ENCODE measurements around the gene ADAMTS13.
A peak's percentile ranks its signal among the peaks of the same experiment; 100 is the strongest.

The ADAMTS13 gene

DNA sequence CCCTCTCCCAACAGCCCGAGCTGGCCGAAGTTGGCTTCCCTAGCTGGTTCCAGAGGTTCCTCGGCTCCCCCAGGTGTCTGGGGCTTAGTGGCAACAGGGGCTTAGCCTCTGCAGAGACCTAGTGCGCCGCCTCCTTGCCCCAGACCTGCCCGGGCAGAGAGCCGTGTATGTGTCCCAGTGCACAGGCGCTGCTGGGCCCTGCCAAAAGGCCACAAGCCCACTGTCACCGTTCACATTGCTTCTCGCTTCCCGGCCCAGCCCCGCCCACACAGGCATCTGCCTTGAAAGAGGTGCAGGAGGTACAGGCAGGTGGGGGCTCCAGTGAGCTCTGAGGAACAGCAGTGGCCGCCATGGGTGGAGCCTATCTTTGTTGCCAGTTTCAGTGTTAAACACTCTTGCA is 35.1 kb downstream of the ADAMTS13 start:
- DNase-seq, result no peak

GRCh38 chr9:133457748-133458147 is 35.6 kb downstream of the ADAMTS13 start:
- no peak for DNase-seq

- no peak for DNase-seq
Observed at GRCh38 chr9:133458643-133459312, 36.6 kb downstream of the ADAMTS13 start.

- peak; percentile 93 for DNase-seq
Observed at GRCh38 chr9:133459476-133460404, 37.6 kb downstream of the ADAMTS13 start, which contains the start of gene CACFD1. CACFD1 (plus strand) TSS chr9:133459978; CDS start chr9:133460067, 89 bp downstream.

GRCh38 chr9:133460405-133461175 is 38.4 kb downstream of the ADAMTS13 start:
- peak; percentile 22 for DNase-seq

DNA sequence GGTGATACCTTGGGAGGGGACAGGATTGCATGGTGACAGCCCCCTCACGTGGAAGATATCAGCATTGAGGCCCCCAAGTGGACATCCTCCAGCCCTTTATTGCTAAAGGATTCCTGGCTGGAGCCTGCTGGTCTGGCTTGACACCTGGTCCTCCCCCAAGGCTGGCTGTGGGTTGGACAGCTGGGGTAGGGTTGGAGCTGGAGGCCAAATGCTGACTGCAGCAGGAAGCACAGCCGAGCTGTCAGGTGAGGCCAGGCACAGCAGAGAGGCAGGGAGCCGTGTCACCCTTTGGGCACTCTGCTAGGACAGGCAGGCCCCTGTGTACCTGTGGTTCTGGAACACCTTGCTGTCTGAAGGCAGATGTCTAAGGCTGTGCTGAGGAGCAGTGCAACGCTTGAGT is 39.8 kb downstream of the ADAMTS13 start:
- DNase-seq, result no peak

DNA sequence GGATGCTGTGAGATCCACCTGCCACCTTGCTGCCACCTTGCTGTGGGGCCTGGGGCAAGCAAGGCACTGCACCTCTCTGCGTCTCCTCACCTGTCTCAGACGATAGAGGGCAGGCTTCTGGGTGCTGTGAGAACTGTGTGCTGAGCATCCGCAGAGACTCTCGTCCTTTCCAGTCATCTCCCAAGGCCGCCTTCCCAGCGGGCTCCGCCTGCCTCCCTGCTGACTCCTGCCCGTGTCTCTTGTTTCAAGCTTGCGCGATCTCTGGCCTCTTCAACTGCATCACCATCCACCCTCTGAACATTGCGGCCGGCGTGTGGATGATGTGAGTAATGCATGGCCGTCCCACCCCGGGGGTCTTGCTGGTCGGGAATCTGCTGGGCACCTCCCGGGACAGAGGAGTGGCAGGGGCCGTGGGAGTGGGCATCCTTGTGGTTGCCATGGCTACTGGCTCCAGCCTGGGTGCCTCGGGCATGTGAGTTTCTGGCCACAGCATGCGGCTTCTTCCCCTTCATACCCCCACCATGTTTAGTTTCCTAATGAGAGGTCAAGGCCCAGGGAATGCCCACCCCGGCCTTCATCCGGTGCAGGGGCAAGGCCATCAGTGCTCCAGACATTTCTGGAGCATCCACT is 41.2 kb downstream of the ADAMTS13 start:
- no peak for DNase-seq

DNA sequence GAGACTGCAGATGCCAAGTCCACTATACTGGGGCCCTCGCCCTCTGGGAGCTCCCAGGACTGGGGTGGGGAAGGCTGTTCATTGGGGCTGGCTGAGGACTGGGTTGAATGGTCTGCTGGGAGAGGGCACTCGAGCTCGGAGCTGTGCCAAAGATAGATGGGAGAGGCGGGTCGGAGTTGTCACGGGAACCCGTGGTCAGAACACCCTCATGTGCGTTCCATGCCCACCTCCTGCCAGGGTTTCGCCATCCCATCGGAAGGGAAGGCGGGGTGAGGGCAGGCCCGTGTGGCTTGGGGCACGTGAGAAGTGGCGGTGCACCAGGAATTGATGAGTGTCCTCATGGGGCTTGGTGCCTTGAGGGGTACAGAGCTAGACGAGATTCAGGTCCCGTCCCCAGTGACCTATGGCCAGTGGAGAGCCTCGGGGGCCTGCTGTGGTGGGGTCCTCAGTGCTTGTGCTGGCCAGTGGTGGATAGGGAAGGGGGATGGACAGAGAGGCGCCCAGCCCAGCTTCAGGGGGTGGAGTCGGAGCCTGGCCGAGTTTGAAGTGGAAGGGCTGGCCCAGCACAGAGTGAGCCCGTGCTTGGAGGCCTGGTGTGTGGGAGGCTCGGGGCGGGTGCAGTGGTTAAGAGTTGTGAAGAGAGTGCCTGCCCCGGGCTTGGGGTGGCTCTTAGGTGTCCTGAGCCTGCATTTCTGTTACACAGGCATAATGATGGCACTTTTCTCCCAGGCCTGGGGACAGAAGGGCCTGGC is 41.9 kb downstream of the ADAMTS13 start:
- DNase-seq, result no peak

GRCh38 chr9:133464638-133465037 is 42.5 kb downstream of the ADAMTS13 start:
- no peak for DNase-seq

DNA sequence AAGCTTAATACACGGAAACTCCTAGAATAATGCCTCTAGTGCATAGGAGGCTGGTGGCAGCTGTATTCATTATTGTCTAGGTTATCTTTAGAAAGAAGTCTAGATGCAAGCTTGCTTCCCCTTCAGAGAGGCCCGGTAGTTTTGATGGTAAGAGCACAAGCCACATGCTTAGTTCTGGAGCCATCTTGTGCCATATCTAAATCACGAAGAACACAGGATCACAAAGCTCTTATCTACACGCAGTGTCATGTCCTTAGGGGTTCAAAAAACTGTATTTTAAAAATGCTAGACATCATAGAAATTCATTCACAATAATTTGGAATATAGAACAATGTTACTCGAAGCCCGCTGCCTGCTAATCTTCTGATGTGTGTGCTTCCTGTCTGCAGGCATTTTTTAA is 43.8 kb downstream of the ADAMTS13 start:
- DNase-seq, result no peak

- DNase-seq, result no peak
Observed at GRCh38 chr9:133467101-133467500, 44.9 kb downstream of the ADAMTS13 start.

DNA sequence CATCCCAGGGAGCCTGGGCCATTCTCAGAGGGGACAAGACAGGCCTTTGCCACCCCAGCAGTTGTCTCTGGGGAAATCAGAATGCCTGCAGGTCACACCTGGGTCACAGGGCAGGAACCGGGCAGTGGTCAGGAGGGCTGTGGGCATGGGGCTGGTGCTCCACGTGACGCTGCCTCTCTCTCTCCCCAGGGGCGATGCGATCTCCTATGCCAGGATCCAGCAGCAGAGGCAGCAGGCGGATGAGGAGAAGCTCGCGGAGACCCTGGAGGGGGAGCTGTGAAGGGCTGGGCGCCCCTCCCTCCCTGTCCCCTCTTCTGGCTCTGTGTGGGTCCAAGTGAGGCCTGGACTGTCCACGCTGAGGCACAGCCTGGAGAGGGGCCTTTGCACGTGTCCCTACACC is 46.2 kb downstream of the ADAMTS13 start:
- no peak for DNase-seq

DNA sequence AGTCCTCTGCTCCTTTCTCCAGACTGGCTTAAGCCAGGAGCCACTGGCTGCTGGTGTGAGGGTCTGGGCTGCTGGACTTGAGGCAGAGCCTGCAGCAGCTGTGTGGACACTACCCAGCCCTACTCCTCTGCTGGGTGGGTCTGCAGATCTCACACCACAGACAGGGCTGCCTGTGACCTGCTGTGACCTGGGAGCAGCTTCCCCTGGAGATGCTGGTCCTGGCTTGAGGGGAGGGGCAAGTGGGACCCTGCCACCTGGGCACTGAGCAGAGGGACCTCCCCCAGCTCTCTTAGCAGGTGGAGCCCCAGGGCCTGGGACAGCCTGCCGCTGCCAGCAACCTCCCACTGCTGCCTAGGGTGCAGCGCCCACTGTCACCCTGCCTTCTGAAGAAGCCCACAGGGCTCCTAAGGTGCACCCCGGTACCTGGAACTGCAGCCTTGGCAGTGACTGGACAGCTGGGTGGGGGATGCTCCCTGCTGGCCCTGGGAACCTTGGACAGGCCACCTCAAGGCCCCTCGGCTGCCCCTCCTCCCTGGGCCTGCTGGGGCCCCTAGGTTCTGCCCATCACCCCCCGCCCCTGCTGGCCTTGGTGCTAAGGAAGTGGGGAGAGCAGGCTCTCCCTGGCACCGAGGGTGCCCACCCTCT is 46.7 kb downstream of the ADAMTS13 start:
- no peak for DNase-seq

DNA sequence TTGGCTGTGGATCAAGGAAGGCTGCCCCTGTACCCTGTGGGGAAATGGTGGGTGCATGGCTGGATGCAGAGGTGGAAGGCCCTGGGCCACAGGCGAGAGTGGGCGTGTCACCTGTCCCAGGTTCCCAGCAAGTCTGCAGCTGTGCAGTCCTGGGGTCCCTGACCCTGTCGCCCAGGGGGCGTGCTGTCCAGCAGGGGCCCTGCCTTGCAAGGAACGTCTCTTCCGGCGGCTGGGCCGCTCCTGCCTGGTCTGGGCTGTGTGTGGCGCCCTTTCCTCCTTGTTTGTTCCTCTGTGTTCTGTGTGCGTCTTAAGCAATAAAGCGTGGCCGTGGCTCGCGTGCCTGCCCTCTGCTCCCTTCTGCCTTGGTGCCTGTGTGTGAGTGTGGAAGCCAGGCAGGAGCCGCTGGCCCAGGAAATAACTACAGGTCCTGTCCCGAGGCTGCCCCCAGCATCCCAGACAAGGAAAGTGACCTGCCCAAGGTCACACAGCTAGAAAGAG is 48.3 kb downstream of the ADAMTS13 start:
- DNase-seq, result no peak

- no peak for DNase-seq
Observed at GRCh38 chr9:133470988-133471387, 48.8 kb downstream of the ADAMTS13 start.

DNA sequence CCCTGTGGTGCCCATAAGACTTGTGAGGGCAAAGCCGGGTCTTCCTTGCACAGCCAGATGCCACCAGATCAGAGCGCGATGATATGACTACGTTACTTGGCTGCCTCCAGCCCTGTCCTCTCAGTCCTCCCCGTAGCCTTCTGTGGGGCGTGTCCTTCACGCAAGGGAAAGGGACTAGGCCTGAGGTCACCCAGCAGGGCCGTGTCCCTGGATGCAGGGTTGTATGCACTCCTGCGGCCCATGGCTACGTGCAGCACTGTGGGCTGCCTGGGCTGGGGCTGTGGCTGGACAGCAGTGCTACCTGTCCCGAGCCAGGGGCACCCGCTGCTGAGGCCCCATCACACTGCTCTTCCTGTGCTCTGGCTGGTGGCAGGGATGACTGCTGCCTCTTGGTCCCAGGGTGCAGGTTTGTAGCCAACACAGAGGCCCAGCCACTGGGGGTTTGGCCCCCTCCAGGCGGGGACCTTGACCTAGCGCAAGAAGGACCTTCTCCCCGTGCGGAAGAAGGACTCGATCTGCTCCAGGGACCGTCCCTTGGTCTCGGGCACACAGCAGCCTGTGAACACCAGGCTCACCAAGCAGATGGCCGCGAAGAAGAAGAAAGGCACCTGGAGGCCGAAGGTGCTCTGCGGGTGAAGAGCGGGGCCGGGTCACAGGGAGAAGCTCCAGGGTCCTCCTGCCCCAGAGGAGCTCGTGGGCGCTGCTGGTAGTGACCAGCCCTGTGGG is 49.5 kb downstream of the ADAMTS13 start:
- no peak for DNase-seq

- no peak for DNase-seq
Observed at GRCh38 chr9:133472277-133472645, 50.1 kb downstream of the ADAMTS13 start.

- DNase-seq, result no peak
Observed at GRCh38 chr9:133472753-133473378, 50.7 kb downstream of the ADAMTS13 start.

GRCh38 chr9:133473743-133474142 is 51.6 kb downstream of the ADAMTS13 start:
- no peak for DNase-seq

DNA sequence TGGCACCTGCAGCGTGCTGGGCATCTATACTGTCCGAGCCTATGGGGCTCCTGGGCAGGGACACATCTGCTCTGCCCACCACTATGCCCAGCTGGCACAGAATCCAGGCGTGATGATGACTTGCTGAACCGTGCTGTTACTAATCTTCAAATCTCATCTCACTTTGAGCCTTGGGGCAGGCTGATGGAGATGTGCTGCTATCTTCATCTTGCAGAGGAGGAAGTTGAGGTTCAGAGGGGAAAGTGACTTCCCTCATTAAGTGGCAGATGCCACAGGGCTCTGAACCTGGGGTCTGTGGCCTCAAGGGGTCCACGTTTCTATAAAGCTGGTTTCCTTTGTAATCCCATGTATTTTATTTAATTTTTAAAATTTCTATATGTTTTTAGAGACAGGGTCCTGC is 52.0 kb downstream of the ADAMTS13 start:
- DNase-seq, result no peak

Data from stimulated activated naive CD4-positive, alpha-beta T cell treated with Interleukin-2 at 50 U/mL for 16 hours (primary cell).